Tibial nerve (tissue), 3 donors: ENCODE measurements around the gene CSAD.

Experiments
- CTCF ChIP-seq, 5 experiments: fragments of 200-600 bp in 3 of 5; fragments of 450-650 bp in 2 of 5; sonication (generic) in 3 of 5; IDR thresholded peaks; one replicate each; pipeline ENCODE4 v1.5.1; 2016 to 2019; ENCODE audit warnings: antibody characterized with exemption in 5 of 5, mild to moderate bottlenecking in 3 of 5, moderate library complexity in 2 of 5
- POLR2A ChIP-seq, 2 donors: fragments of 450-650 bp; IDR thresholded peaks; one replicate each; pipeline ENCODE4 v1.6.1; 2017; ENCODE audit warnings: antibody characterized with exemption in 2 of 2, mild to moderate bottlenecking in 2 of 2, moderate library complexity in 2 of 2

DNA sequence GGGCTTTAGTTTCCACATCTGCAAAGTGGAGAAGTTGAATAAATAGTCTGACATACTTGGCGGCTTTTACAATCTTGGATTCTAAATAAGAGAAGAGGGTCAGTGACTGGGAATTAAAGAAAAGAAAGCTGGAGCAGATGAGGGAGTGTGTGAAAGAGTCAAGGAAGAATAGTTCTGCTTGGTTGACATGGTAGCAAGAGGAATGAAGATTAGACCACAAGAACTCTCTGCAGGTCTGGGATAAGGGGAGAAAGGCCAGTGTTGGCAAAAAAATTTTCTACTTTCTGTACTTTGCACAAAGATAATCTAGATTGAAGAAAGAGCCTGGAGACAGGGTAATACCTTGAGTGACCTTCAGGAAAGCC is 20.4 kb upstream of the CSAD start:
- TF ChIP-seq POLR2A (IDR thresholded peaks at IDR 0.05) (no peak), CTCF (IDR thresholded peaks at IDR 0.05) (no peak)
